Stimulated activated naive CD4-positive, alpha-beta T cell treated with Interleukin-2 at 50 U/mL for 16 hours (primary cell): ENCODE measurements around the gene GPC6.

Source experiments
- DNase-seq: peaks from one replicate; lab custom pipeline; 2025; lab: John Stamatoyannopoulos, UW

Gene GPC6

DNA sequence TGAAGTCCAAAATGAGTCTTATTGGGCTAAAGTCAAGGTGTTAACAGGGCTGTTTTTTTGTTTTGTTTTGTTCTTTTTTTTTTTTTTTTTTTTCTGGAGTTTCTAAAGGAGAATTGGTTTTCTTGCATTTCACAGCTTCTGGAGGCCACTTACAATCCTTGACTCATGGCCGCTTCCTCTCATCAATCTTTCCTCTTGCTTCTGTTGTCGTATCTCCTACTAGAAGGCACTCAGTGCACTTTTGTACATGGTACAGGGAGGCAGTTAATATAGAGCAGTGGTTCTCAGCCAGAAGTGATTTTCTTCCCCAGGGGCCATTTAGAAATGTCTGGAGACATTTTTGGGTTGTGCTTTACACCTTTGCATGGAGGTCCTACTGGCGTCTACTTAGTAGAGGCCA, 706.3 kb downstream of the GPC6 start:
- DNase-seq, result no peak

DNA sequence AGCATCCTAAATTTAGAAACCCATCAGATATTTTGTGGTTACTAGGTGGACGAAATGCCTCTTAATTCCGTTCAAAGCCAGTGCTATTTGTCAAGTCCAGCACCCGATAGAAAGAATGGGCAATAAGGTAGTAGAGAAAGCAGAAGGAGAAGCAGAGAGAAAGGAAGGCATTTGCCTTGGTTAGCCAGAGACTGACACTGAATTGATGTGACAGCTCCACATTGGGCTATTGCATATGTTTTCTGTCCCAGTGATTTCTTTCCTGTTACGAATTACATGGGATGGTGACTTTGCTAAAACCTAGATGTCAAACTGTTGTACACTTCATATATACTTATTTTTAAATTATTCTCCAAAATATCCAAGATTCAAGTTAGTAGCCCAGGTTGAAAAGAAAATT, 710.3 kb downstream of the GPC6 start:
- no peak for DNase-seq

DNA sequence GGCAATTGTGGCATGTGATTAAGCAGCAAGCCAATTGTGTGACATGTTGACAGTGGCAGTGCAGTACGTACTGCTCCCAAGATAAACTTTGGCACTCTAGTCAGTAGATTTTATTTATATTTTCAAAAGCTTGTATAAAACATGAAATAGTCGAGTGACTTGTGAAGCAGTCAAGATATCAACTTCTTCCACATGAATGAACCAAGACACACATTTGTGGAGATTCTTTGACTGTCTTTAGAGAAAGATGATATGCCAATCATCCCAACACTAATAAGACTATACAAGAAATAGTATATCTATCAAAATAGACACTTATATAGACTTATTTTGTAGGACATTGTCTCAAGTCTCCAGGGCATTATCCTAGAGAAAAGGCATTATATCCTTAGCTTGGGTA, 714.8 kb downstream of the GPC6 start:
- DNase-seq, result no peak

DNA sequence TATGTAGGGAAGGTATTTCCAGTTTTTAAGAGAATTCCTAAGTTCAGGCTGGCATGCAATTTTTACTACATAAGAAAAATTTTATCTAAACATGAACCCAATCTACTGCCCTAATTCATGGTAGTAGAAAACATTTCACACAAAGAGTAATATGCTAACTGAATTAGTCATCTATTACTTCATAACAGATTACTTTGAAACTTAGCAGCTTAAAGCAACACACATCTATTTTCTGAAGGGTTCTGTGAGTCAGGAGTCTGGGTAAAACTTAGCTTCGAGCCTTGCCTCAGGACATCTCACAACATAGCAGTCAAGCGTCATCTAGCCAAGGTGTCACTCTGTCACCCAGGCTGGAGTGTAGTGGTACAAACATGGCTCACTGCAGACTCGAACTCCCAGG, 715.4 kb downstream of the GPC6 start:
- no peak for DNase-seq

GRCh38 chr13:93945621-93946020, 719.0 kb downstream of the GPC6 start:
- DNase-seq, result no peak

DNA sequence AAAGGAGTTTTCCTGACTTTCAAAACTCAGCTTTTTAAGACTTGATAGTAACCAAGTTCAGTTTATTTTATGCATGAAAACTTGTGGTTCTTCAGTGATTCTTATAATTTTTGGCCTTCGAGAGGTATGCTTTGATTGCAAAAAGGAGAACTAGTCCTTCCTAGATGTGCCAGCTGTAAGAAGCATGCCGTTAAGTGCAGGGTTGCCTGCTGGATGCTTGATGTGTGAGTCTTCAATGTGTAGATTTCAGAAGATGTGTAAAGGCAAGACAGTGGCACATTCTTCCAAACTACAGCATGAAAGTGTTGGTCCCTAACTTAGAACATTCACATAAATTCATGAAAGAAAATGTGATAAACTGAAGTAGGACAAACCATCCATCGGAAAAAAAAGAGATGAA, 720.4 kb downstream of the GPC6 start:
- DNase-seq, result no peak

GRCh38 chr13:93947651-93948050, 721.0 kb downstream of the GPC6 start:
- DNase-seq, result no peak

GRCh38 chr13:93948162-93948922, 721.7 kb downstream of the GPC6 start:
- no peak for DNase-seq

DNA sequence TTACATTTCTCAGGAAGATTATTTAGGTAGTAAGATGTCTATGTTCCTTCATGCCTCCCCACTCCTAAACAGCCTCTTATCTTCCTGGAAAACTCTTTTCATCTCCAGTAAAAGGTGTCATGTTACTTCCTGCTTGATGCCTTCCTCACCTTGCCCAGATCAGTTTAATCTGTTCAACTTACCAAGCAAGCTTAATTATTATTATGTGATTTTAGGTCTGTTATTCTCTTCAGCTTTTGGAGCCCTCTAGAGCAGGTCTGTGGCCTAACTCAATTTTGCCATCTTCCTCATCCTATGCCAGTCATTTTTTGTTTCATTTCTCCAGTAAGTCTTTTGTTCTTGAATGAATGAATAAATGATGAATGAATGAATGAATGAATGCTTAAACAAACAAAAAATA, 724.5 kb downstream of the GPC6 start:
- no peak for DNase-seq

GRCh38 chr13:93951951-93952350, 725.3 kb downstream of the GPC6 start:
- no peak for DNase-seq

GRCh38 chr13:93953841-93954240, 727.2 kb downstream of the GPC6 start:
- DNase-seq, result no peak

GRCh38 chr13:93955904-93956303, 729.3 kb downstream of the GPC6 start:
- DNase-seq, result no peak

- no peak for DNase-seq
Measured at GRCh38 chr13:93956426-93956825, 729.8 kb downstream of the GPC6 start.

DNA sequence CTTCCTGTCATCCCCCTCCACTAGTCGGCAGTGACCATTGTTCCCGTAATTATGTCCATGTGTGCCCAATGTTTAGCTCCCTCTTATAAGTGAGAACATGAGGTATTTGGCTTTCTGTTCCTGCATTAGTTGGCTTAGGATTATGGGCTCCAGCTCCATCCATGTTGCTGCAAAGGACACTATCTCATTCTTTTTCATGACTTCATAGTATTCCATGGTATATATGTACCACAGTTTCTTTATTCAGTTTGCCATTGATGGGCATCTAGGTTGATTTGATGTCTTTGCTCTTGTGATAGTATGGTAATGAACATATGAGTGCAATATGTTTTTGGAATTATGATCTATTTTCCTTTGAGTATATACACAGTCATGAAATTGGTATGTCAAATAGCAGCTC, 730.8 kb downstream of the GPC6 start:
- DNase-seq, result no peak

DNA sequence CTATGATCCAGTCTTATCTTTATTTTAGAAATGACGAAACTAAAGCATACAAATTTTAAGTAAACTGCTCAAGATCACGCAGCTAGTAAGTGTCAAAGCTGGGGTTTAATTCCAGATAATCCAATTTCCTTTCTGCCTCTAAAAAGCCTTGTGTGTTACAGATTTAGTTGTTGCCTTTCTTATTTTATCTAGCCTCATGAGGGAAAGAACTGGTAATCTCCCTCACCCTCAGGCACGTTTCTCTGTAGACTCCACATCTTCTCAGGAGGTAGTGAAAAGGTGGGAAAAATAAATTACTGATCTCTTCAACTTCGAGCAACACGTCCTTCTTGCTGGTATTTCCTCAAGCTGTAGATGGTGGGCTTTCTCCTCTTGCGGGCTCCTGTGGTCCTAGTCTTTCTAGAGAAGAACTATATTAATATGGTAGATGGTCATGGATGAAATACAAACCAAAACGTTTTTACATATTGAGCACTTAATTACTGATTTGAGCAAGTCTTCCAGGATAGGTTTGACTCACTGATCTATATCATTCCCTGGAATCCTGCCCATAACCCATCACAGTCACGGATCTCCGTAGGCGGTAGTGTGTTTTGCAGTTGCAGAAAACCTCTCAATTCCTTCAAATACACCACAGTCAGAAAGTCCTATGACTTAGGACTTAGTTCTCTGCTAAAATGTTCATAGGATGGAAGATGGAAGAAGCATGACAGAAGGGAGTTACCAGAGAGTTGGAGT, 733.4 kb downstream of the GPC6 start:
- DNase-seq, result no peak

GRCh38 chr13:93963266-93964145, 736.9 kb downstream of the GPC6 start:
- no peak for DNase-seq

DNA sequence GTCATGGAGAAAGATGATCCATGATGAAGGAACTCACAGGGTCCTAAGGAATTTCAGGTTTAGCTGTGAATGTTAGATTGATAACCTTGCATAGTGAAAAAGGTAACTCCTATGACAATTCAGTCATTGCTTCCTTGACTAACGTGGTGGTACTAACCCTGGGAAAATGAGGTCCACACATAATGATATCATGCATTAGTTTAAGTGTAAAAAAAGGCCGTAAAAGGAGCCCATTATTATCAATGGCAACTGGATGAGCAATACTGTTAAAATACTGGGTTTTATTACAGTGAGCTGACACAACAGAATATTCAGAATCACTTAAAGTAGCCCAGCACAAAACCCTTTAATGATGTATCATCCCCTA, 737.5 kb downstream of the GPC6 start:
- no peak for DNase-seq

GRCh38 chr13:93965587-93965986, 739.0 kb downstream of the GPC6 start:
- DNase-seq, result no peak

DNA sequence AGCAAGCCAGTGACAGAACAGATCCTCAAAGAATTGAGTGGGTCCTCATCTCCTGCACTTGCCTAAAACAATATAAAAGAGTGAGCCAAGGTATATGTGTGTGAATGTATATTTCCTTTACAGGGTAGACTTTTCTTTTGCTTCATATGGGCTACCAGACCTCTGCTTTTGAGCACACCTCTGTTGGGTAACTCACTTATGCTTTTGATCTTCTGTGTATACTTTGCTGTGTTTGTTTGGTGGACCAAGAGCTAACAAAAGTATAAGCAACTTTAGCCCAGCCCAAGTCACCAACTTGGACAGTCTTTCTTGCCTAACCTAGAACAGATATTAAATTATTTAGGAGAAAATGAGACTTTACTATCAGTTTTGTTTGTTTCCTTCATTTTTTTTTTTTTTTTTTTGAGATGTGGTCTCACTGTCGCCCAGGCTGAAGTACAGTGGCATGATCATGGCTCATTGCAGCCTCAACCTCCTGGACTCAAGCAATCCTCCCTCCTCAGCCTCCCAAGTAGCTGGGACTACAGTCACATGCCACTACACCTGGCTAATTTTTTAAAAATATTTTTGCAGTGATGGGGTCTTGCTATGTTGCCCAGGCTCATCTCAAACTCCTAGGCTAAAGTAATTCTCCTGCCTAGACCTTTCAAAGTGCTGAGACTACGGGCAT, 739.8 kb downstream of the GPC6 start:
- no peak for DNase-seq

DNA sequence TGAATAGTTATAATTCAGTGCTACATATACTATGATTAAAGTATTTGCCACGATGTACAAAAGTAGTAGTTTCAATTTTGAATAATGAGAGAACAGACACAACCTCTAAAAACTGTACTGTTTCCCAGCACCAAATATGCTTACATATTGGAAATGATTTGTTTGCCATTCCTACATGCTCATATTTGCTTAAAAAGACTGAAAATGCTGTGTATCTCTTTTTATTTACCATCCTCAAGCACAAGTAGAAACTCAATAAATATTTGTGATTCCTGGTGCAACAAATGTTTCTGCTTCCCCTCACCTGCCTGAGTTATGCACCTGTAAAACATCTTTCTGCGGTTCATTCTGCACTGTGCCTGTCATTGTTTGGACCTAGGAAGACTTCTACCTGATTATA, 740.7 kb downstream of the GPC6 start:
- DNase-seq, result no peak

- DNase-seq, result no peak
Measured at GRCh38 chr13:93975242-93975641, 748.6 kb downstream of the GPC6 start.

- no peak for DNase-seq
Measured at GRCh38 chr13:93976528-93976927, 749.9 kb downstream of the GPC6 start.
